Keratinocyte (primary cell): ENCODE results near the gene ZNF337. TPM values are rescaled to one million over a fixed set of nuclear protein-coding genes. Genes with fewer than 3 reads are reported as not detected.

Experiments used
- DNase-seq: peaks from one replicate; pipeline ENCODE4 v3.0.0-alpha.2; 2011; ENCODE audit warnings: low read depth, missing footprints, low spot score
- FAIRE-seq: peaks from 2 replicates; lab custom pipeline; 2011; peaks lifted over from hg19 to GRCh38; lab: Jason Lieb, UNC
- H2AFZ ChIP-seq: 2 replicates; pipeline ENCODE4 v1.6.0; 2012; ENCODE audit warnings: low read length, control low read depth, inconsistent platforms; ENCODE audit not compliant: control insufficient read depth
- H3K27ac ChIP-seq: 2 replicates; pipeline ENCODE4 v1.5.1; 2011; ENCODE audit warnings: low read length; ENCODE audit not compliant: control insufficient read depth, insufficient read depth
- H3K27me3 ChIP-seq: 3 replicates; pipeline ENCODE4 v1.6.0; 2011; ENCODE audit warnings: low read length; ENCODE audit not compliant: control insufficient read depth, insufficient read depth; ENCODE audit errors: extremely low read depth
- H3K36me3 ChIP-seq, 2 experiments: 2 replicates in 1 of 2; 3 replicates in 1 of 2; pipeline ENCODE4 v1.5.1; 2011; ENCODE audit warnings: low read length in 2 of 2, mild to moderate bottlenecking in 1 of 2; ENCODE audit not compliant: control insufficient read depth in 2 of 2, insufficient read depth in 2 of 2; ENCODE audit errors: extremely low read depth in 1 of 2
- H3K4me1 ChIP-seq: 3 replicates; pipeline ENCODE4 v1.5.1; 2011; ENCODE audit warnings: low read length; ENCODE audit not compliant: control insufficient read depth, insufficient read depth; ENCODE audit errors: extremely low read depth
- H3K4me2 ChIP-seq: 3 replicates; pipeline ENCODE4 v1.6.0; 2011; ENCODE audit warnings: low read depth, low read length; ENCODE audit not compliant: control insufficient read depth, insufficient read depth; ENCODE audit errors: extremely low read depth
- H3K4me3 ChIP-seq, 3 experiments: fragments of 200-600 bp in 1 of 3; sonication (generic) in 1 of 3; 2 replicates in 2 of 3; 3 replicates in 1 of 3; pipeline ENCODE4 v1.5.1; 2011 to 2016; ENCODE audit warnings: low read length in 3 of 3, mild to moderate bottlenecking in 3 of 3, control low read depth in 2 of 3, inconsistent platforms in 1 of 3, low read depth in 1 of 3, mixed read lengths in 1 of 3, mixed run types in 1 of 3, moderate library complexity in 1 of 3; ENCODE audit not compliant: control insufficient read depth in 2 of 3, insufficient read depth in 2 of 3; ENCODE audit errors: extremely low read depth in 1 of 3
- H3K79me2 ChIP-seq: 2 replicates; pipeline ENCODE4 v1.6.0; 2012; ENCODE audit warnings: low read length; ENCODE audit not compliant: control insufficient read depth, insufficient read depth
- H3K9ac ChIP-seq: 3 replicates; pipeline ENCODE4 v1.6.0; 2011; ENCODE audit warnings: low read length; ENCODE audit not compliant: control insufficient read depth, insufficient read depth; ENCODE audit errors: extremely low read depth
- H3K9me1 ChIP-seq: 3 replicates; pipeline ENCODE4 v1.6.0; 2011; ENCODE audit warnings: low read length; ENCODE audit not compliant: control insufficient read depth, insufficient read depth; ENCODE audit errors: extremely low read depth
- H3K9me3 ChIP-seq: 2 replicates; pipeline ENCODE4 v1.5.1; 2012; ENCODE audit warnings: low read depth, low read length; ENCODE audit not compliant: control insufficient read depth
- H4K20me1 ChIP-seq: 3 replicates; pipeline ENCODE4 v1.6.0; 2011; ENCODE audit warnings: low read length; ENCODE audit not compliant: control insufficient read depth, insufficient read depth; ENCODE audit errors: extremely low read depth
- CTCF ChIP-seq, 3 experiments: IDR thresholded peaks in 1 of 3; conservative IDR thresholded peaks in 1 of 3; optimal IDR thresholded peaks in 1 of 3; 2 replicates in 2 of 3; 3 replicates in 1 of 3; pipeline versions ENCODE3 to v1.5.1; 2011; ENCODE audit warnings: low read length in 3 of 3, mild to moderate bottlenecking in 3 of 3, moderate library complexity in 2 of 3, control low read depth in 1 of 3, inconsistent platforms in 1 of 3; ENCODE audit not compliant: insufficient read depth in 2 of 3; ENCODE audit errors: extremely low read depth in 1 of 3
- EZH2 ChIP-seq: IDR thresholded peaks from one replicate; pipeline ENCODE4 v1.6.1; 2012; ENCODE audit warnings: inconsistent platforms, mild to moderate bottlenecking, low read length, moderate library complexity
- dilution Hi-C: fragments of 300-500 bp; cut with MboI; formaldehyde crosslinking; loops from one replicate; pipeline ENCODE4 v1.7.0; 2020; ENCODE audit warnings: low sequenced_read_pairs; ENCODE audit not compliant: extremely low pct_ligation_motif_present
- polyA plus RNA-seq, 5 experiments: library from polyadenylated mRNA; depleted of rRNA in 3 of 5; stranded (reverse) in 3 of 5; stranded (forward) in 1 of 5; unstranded in 1 of 5; fragments of >200 nt; gene quantifications; 1 replicate in 1 of 5; 2 replicates in 3 of 5; 3 replicates in 1 of 5; pipeline versions ENCODE4 v1.2.1 to v1.2.3, GENCODE V29; 2011 to 2012; ENCODE audit warnings: missing spikeins in 2 of 5, low read depth in 1 of 5, low replicate concordance in 1 of 5

Gene ZNF337
- polyA plus RNA-seq, 1 donor (not counting 4 experiments of a cell fraction or from before 2014, with no cell fraction given): 15.9 TPM

GRCh38 chr20:25739615-25740320, 43.1 kb upstream of the ZNF337 start:
- no peak for TF ChIP-seq CTCF (optimal IDR thresholded peaks at IDR 0.05 in 1 of 3, IDR thresholded peaks at IDR 0.05 in 1 of 3, conservative IDR thresholded peaks at IDR 0.05 in 1 of 3; ENCODE audit: extremely low read depth in 1 of 3, insufficient read depth in 2 of 3, low read length in 3 of 3)
- no peak for TF ChIP-seq EZH2
- Histone ChIP-seq H3K9me1 (no peaks in the 10 kb centered on the region), H3K4me1 (peaks cover 9% of the 10 kb centered on the region), H3K4me3 (no peak overlapping the region), H3K27me3 (no peaks in the 10 kb centered on the region), H3K9ac (no peak overlapping the region), H3K36me3 (no peaks in the 10 kb centered on the region), H3K79me2 (no peaks in the 10 kb centered on the region), H4K20me1 (no peaks in the 10 kb centered on the region), H3K4me2 (peak overlapping the region; percentile 23), H3K27ac (no peak overlapping the region), H2AFZ (no peak overlapping the region), H3K9me3 (no peaks in the 10 kb centered on the region)
- FAIRE-seq (no peak), DNase-seq (no peak)
- dilution Hi-C loops: no loop called here

- H3K27ac ChIP-seq: no peak overlapping the region
- no peak overlapping the region for H3K4me2 ChIP-seq
- H3K9me3 ChIP-seq: no peaks in the 10 kb centered on the region
- H3K4me1 ChIP-seq: peaks cover 7% of the 10 kb centered on the region
- no peak overlapping the region for H2AFZ ChIP-seq
- no peaks in the 10 kb centered on the region for H3K79me2 ChIP-seq
- peak; percentile 35 for DNase-seq
- no peaks in the 10 kb centered on the region for H3K27me3 ChIP-seq
- H3K9me1 ChIP-seq: no peaks in the 10 kb centered on the region
- dilution Hi-C loops: no loop called here
- FAIRE-seq: no peak
- H3K9ac ChIP-seq: no peak overlapping the region
- TF ChIP-seq CTCF (optimal IDR thresholded peaks at IDR 0.05 in 1 of 3, IDR thresholded peaks at IDR 0.05 in 1 of 3, conservative IDR thresholded peaks at IDR 0.05 in 1 of 3; ENCODE audit: extremely low read depth in 1 of 3, insufficient read depth in 2 of 3, low read length in 3 of 3) (no peak), EZH2 (no peak)
- no peaks in the 10 kb centered on the region for H4K20me1 ChIP-seq
- no peaks in the 10 kb centered on the region for H3K36me3 ChIP-seq
- no peak overlapping the region for H3K4me3 ChIP-seq
Measured at GRCh38 chr20:25738198-25738597, 41.5 kb upstream of the ZNF337 start.
